GM18519 (cell line): ENCODE measurements around the gene KIAA1191.
"Not testable (repeated sequence)": the region's sequence is repeated elsewhere in the genome, so short reads cannot be mapped to it uniquely, and the experiment has no call there.

Experiments used
- ATAC-seq: cut with Tn5 transposase; IDR thresholded peaks from one replicate; pipeline ENCODE4 v1.9.1; 2021; ENCODE audit warnings: mild to moderate bottlenecking, moderate library complexity; ENCODE audit not compliant: unreplicated experiment, low FRiP score

Gene KIAA1191

DNA sequence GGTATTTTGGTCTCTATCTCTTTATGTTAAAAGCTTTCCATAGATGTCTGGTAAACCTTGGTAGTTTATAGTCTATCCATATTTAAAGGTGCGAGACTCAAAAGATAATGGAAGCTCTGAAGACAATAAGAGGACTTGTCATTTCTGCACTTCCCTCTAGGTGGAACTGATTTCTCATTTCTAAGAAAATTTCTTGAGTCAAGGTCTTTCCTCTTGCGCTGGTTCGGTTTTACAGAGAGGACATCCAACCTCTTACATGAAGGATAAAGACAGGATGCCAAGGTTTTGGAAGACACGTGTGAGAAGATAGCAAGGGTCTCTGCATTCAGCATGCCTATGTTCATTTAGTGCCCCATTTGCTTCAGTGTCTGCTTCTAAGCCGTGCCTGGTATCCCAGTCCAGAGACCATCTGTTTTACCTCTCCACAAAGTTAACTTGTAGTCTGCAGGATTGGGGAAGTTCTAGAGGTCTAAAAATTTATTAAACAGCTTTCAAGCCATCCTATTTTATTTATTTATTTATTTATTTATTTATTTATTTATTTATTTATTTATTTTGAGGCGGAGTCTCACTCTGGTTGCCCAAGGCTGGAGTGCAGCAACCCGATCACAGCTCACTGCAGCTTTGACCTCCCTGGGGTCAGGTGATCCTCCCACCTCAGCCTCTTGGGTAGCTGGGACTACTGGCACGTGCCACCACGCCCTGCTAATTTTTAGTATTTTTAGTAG lies 41.6 kb downstream of the KIAA1191 start:
- ATAC-seq: no peak

DNA sequence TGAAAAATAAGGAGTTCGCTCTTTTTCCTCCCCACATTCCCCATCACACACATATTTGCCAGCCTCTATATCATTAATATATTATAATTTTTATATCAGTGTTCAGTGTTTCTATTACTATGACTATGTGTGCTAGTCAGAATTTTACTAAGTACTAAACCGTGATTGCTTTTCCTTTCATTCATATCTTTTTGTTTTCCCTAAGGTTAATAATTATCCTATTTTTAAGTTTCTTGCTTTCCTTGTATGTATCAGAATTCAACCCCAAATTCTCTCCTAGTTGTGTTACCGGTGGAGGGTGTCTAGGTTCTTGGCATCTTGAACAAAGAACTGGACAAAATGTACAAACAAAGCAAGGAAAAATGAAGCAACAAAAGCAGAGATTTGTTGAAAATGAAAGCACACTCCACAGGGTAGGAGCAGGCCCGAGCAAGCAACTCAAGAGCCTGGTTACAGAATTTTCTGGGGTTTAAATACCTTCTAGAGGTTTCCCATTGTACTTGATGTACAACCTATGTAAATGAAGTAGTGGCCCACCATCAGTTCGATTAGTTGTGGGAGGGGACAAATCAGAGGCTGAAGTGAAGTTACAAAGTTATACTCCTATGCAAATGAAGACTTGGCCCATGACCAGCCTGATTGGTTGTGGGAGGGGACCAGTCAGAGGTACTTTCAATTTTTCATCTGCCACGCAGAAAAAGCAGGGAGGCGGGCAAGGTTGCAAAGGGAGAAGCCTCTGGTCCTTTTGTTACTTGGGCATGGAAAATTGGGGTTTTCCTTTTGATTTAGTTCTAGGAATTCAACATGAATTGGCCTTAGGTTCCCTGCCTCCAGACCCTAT lies 43.8 kb downstream of the KIAA1191 start:
- no peak for ATAC-seq

DNA sequence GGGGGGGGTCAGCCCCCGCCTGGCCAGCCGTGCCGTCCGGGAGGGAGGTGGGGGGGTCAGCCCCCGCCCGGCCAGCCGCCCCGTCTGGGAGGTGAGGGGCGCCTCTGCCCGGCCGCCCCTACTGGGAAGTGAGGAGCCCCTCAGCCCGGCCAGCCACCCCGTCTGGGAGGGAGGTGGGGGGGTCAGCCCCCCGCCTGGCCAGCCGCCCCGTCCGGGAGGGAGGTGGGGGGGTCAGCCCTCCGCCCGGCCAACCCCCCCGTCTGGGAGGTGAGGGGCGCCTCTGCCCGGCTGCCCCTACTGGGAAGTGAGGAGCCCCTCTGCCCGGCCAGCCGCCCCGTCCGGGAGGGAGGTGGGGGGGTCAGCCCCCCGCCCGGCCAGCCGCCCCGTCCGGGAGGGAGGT lies 56.2 kb downstream of the KIAA1191 start:
- not testable (repeated sequence) for ATAC-seq
